IPS-20b (cell line): ENCODE measurements around the gene NOP53.
"Not testable (repeated sequence)": the region's sequence is repeated elsewhere in the genome, so short reads cannot be mapped to it uniquely, and the experiment has no call there.

Experiments used
- H3K27ac ChIP-seq: one replicate; pipeline ENCODE4 v1.5.1; 2013; ENCODE audit warnings: low read length
- H3K27me3 ChIP-seq: 2 replicates; pipeline ENCODE4 v1.6.1; 2013; ENCODE audit warnings: mild to moderate bottlenecking, low read length, inconsistent platforms; ENCODE audit not compliant: insufficient read depth
- H3K36me3 ChIP-seq: 2 replicates; pipeline ENCODE4 v1.6.1; 2013; ENCODE audit warnings: low read depth, mild to moderate bottlenecking, inconsistent platforms, low read length, moderate library complexity; ENCODE audit not compliant: insufficient read depth
- H3K4me1 ChIP-seq: 2 replicates; pipeline ENCODE4 v1.6.1; 2013; ENCODE audit warnings: mild to moderate bottlenecking, control low read depth, inconsistent platforms, low read length, moderate library complexity; ENCODE audit not compliant: insufficient read depth
- H3K4me3 ChIP-seq: 2 replicates; pipeline ENCODE4 v1.5.1; 2013; ENCODE audit warnings: mild to moderate bottlenecking, low read length, inconsistent platforms
- H3K9ac ChIP-seq: 2 replicates; pipeline ENCODE4 v1.6.1; 2013; ENCODE audit warnings: low read depth, mild to moderate bottlenecking, inconsistent platforms, low read length, moderate library complexity
- H3K9me3 ChIP-seq: 2 replicates; pipeline ENCODE4 v1.6.1; 2013; ENCODE audit warnings: mild to moderate bottlenecking, low read depth, low read length, inconsistent platforms; ENCODE audit not compliant: insufficient read depth

The NOP53 gene

GRCh38 chr19:47803671-47804070 lies 58.3 kb downstream of the NOP53 start:
- not testable (repeated sequence) for H3K4me3 ChIP-seq, H3K27ac ChIP-seq, H3K9ac ChIP-seq, H3K27me3 ChIP-seq, H3K4me1 ChIP-seq, H3K36me3 ChIP-seq, H3K9me3 ChIP-seq

- H3K4me1 ChIP-seq, H3K36me3 ChIP-seq, H3K4me3 ChIP-seq, H3K27ac ChIP-seq, H3K9me3 ChIP-seq, H3K27me3 ChIP-seq, H3K9ac ChIP-seq: not testable (repeated sequence)
These were observed 59.1 kb downstream of the NOP53 start, which contains the start of gene TPRX1 for GRCh38 chr19:47804451-47804850. Gene TPRX1 (minus strand): TSS chr19:47804551. CDS start chr19:47804539, 12 bp downstream.

- Histone ChIP-seq H3K36me3 (no peaks in the 10 kb centered on the region), H3K9me3 (0 out of 2 replicates have a peak, but pooled peaks cover 9% of the 10 kb centered on the region), H3K4me1 (no peaks in the 10 kb centered on the region), H3K4me3 (no peak overlapping the region), H3K9ac (no peak overlapping the region), H3K27ac (no peak overlapping the region), H3K27me3 (no peaks in the 10 kb centered on the region)
These were observed 60.0 kb downstream of the NOP53 start for GRCh38 chr19:47805313-47805712.

GRCh38 chr19:47806435-47806834 lies 61.1 kb downstream of the NOP53 start:
- H3K4me1 ChIP-seq, result no peaks in the 10 kb centered on the region
- H3K27me3 ChIP-seq, result no peaks in the 10 kb centered on the region

More at GRCh38 chr19:47806435-47806834, 61.1 kb downstream of the NOP53 start:
- Histone ChIP-seq H3K4me3 (no peak overlapping the region), H3K27ac (no peak overlapping the region), H3K9me3 (0 out of 2 replicates have a peak, but pooled peaks cover 3% of the 10 kb centered on the region), H3K9ac (no peak overlapping the region), H3K36me3 (no peaks in the 10 kb centered on the region)
